Left renal cortex interstitium (tissue), 4 donors: Measurements from ENCODE around the gene GPN2. TPM values are rescaled to one million over a fixed set of nuclear protein-coding genes. Genes with fewer than 3 reads are reported as not detected.
A peak's percentile ranks its signal among the peaks of the same experiment; 100 is the strongest.
"Not testable (repeated sequence)": the region's sequence is repeated elsewhere in the genome, so short reads cannot be mapped to it uniquely, and the experiment has no call there.

Source experiments
- DNase-seq, 4 donors: peaks; one replicate each; pipeline ENCODE4 v3.0.0-alpha.2; 2013; ENCODE audit warnings: low read depth in 4 of 4, low spot score in 2 of 4, missing footprints in 1 of 4
- polyA plus RNA-seq, 4 donors: library from polyadenylated mRNA; unstranded; fragments of 120-200 nt; gene quantifications; one replicate each; pipeline ENCODE4 v1.2.1, GENCODE V29; 2013; ENCODE audit not compliant: insufficient read length in 4 of 4

GPN2 gene
- polyA plus RNA-seq, 4 donors, result 28.2 to 35.7 (median 33.7) TPM

- no peak for DNase-seq
These were observed 17.2 kb upstream of the GPN2 start for GRCh38 chr1:26907071-26907917.

- no peak for DNase-seq
These were observed 10.9 kb upstream of the GPN2 start for GRCh38 chr1:26900815-26901511.

GRCh38 chr1:26900001-26900814 lies 10.1 kb upstream of the GPN2 start, which contains the start of gene GPATCH3:
Gene GPATCH3, minus strand, starts transcription at chr1:26900467. Its CDS starts 25 bp downstream, at chr1:26900442.
- peak; percentile 85 to 91 (median 88) for DNase-seq

- no peak for DNase-seq
These were observed 7.3 kb upstream of the GPN2 start for GRCh38 chr1:26897351-26897750.

GRCh38 chr1:26894263-26894662 lies 4.2 kb upstream of the GPN2 start:
- no peak for DNase-seq

- no peak for DNase-seq
These were observed 349 bp upstream of the GPN2 start for GRCh38 chr1:26890467-26890796.

GRCh38 chr1:26888231-26888630 lies 1.9 kb downstream of the GPN2 start:
- DNase-seq, result no peak

- DNase-seq, result no peak
These were observed 3.0 kb downstream of the GPN2 start for GRCh38 chr1:26887125-26887524.

- DNase-seq, result no peak
These were observed 7.2 kb downstream of the GPN2 start for GRCh38 chr1:26882696-26883463.

- DNase-seq, result not testable (repeated sequence)
These were observed 8.5 kb downstream of the GPN2 start for GRCh38 chr1:26881611-26882010.

GRCh38 chr1:26879793-26880192 lies 10.3 kb downstream of the GPN2 start:
- DNase-seq, result no peak

- no peak for DNase-seq
These were observed 12.8 kb downstream of the GPN2 start for GRCh38 chr1:26877326-26877725.

GRCh38 chr1:26874896-26875295 lies 15.2 kb downstream of the GPN2 start:
- no peak for DNase-seq

GRCh38 chr1:26873097-26873496 lies 17.0 kb downstream of the GPN2 start:
- DNase-seq, result not testable (repeated sequence)

GRCh38 chr1:26864610-26865480 lies 25.2 kb downstream of the GPN2 start:
- peak; percentile 87 to 93 (median 91) for DNase-seq

GRCh38 chr1:26863685-26864077 lies 26.4 kb downstream of the GPN2 start:
- no peak for DNase-seq

GRCh38 chr1:26862781-26863684 lies 27.1 kb downstream of the GPN2 start, which contains the start of gene SFN:
Gene SFN, plus strand, starts transcription at chr1:26863149. Its CDS starts 64 bp downstream, at chr1:26863213.
- DNase-seq, result no peak

GRCh38 chr1:26861889-26862378 lies 28.1 kb downstream of the GPN2 start:
- no peak for DNase-seq
